HEK293 (cell line): ENCODE results near the gene CD28.

ENCODE experiments used
- CTCF ChIP-seq: fragments of 450-650 bp; formaldehyde crosslinking; IDR thresholded peaks from 2 replicates; pipeline ENCODE4 v1.5.1; 2016; ENCODE audit warnings: missing biosample characterization, missing genetic modification characterization
- ZBTB20 ChIP-seq: fragments of 450-650 bp; formaldehyde crosslinking; IDR thresholded peaks from 2 replicates; pipeline ENCODE4 v1.5.1; 2016; ENCODE audit warnings: missing biosample characterization, missing genetic modification characterization
- ZNF26 ChIP-seq: fragments of 450-650 bp; formaldehyde crosslinking; IDR thresholded peaks from 2 replicates; pipeline ENCODE4 v1.5.1; 2016; ENCODE audit warnings: missing biosample characterization, missing genetic modification characterization

GRCh38 chr2:203730883-203731282 lies 24.4 kb downstream of the CD28 start:
- TF ChIP-seq ZBTB20 (tag by site-specific recombination) (no peak), CTCF (tag by site-specific recombination) (no peak), ZNF26 (tag by site-specific recombination) (no peak)
